ENCODE measurements around the gene SERPINA10.

Gene SERPINA10

GRCh38 chr14:94292872-94293577 lies at the start of gene SERPINA10:
Gene SERPINA10 (minus strand): TSS chr14:94293268. CDS start chr14:94290593, 2,675 bp downstream.
- DNase-seq (ENCODE audit: low spot score), result no peak

GRCh38 chr14:94342334-94342934 lies 49.4 kb upstream of the SERPINA10 start:
- no peak for DNase-seq (ENCODE audit: low spot score)

GRCh38 chr14:94341656-94342333 lies 48.7 kb upstream of the SERPINA10 start:
- no peak for DNase-seq (ENCODE audit: low spot score)

- no peak for DNase-seq (ENCODE audit: low spot score)
Measured at GRCh38 chr14:94340533-94340932, 47.5 kb upstream of the SERPINA10 start.

- no peak for DNase-seq (ENCODE audit: low spot score)
Measured at GRCh38 chr14:94338023-94338422, 45.0 kb upstream of the SERPINA10 start.

- no peak for DNase-seq (ENCODE audit: low spot score)
Measured at GRCh38 chr14:94337274-94337673, 44.2 kb upstream of the SERPINA10 start.

- DNase-seq (ENCODE audit: low spot score), result no peak
Measured at GRCh38 chr14:94334872-94335271, 41.8 kb upstream of the SERPINA10 start.

- no peak for DNase-seq (ENCODE audit: low spot score)
Measured at GRCh38 chr14:94332587-94332986, 39.5 kb upstream of the SERPINA10 start.

GRCh38 chr14:94332063-94332583 lies 39.1 kb upstream of the SERPINA10 start:
- no peak for DNase-seq (ENCODE audit: low spot score)

- DNase-seq (ENCODE audit: low spot score), result no peak
Measured at GRCh38 chr14:94331462-94331861, 38.4 kb upstream of the SERPINA10 start.

- no peak for DNase-seq (ENCODE audit: low spot score)
Measured at GRCh38 chr14:94330857-94331256, 37.8 kb upstream of the SERPINA10 start.

GRCh38 chr14:94330432-94330831 lies 37.4 kb upstream of the SERPINA10 start:
- DNase-seq (ENCODE audit: low spot score), result no peak

- no peak for DNase-seq (ENCODE audit: low spot score)
Measured at GRCh38 chr14:94329857-94330256, 36.8 kb upstream of the SERPINA10 start.

GRCh38 chr14:94328196-94328595 lies 35.1 kb upstream of the SERPINA10 start:
- DNase-seq (ENCODE audit: low spot score), result no peak

- no peak for DNase-seq (ENCODE audit: low spot score)
Measured at GRCh38 chr14:94322648-94323570, 29.8 kb upstream of the SERPINA10 start, which contains the start of gene SERPINA6. Gene SERPINA6 (minus strand): TSS chr14:94323336. CDS start chr14:94314648, 8,688 bp downstream.

GRCh38 chr14:94321421-94322271 lies 28.6 kb upstream of the SERPINA10 start:
- no peak for DNase-seq (ENCODE audit: low spot score)

GRCh38 chr14:94320243-94320642 lies 27.2 kb upstream of the SERPINA10 start:
- DNase-seq (ENCODE audit: low spot score), result no peak

- no peak for DNase-seq (ENCODE audit: low spot score)
Measured at GRCh38 chr14:94317259-94317658, 24.2 kb upstream of the SERPINA10 start.

GRCh38 chr14:94316692-94317091 lies 23.6 kb upstream of the SERPINA10 start:
- DNase-seq (ENCODE audit: low spot score), result no peak

- DNase-seq (ENCODE audit: low spot score), result no peak
Measured at GRCh38 chr14:94314890-94315289, 21.8 kb upstream of the SERPINA10 start.
